Liver (tissue), 9 donors: ENCODE results near the gene WNK1. TPM values are rescaled to one million over a fixed set of nuclear protein-coding genes. Genes with fewer than 3 reads are reported as not detected.

Experiments
- DNase-seq: peaks from one replicate; pipeline ENCODE4 v3.0.0-alpha.2; 2017; ENCODE audit warnings: low spot score
- H3K27ac ChIP-seq, 2 donors: one replicate each; pipeline ENCODE4 v1.7.0; 2013; ENCODE audit warnings: inconsistent platforms in 2 of 2, low read length in 2 of 2, control low read depth in 1 of 2, low read depth in 1 of 2, mild to moderate bottlenecking in 1 of 2
- H3K27me3 ChIP-seq, 4 donors: one replicate each; pipeline versions ENCODE4 v1.6.1 to v1.7.0; 2013; ENCODE audit warnings: low read length in 3 of 4, inconsistent platforms in 1 of 4, mild to moderate bottlenecking in 1 of 4, moderate library complexity in 1 of 4; ENCODE audit not compliant: control insufficient read depth in 4 of 4, insufficient read depth in 4 of 4
- H3K36me3 ChIP-seq, 4 donors: one replicate each; pipeline versions ENCODE4 v1.6.1 to v1.7.0; 2013; ENCODE audit warnings: low read length in 3 of 4, mild to moderate bottlenecking in 3 of 4, low read depth in 1 of 4, moderate library complexity in 1 of 4; ENCODE audit not compliant: control insufficient read depth in 4 of 4, insufficient read depth in 3 of 4
- H3K4me1 ChIP-seq, 4 donors: one replicate each; pipeline versions ENCODE4 v1.6.1 to v1.7.0; 2013; ENCODE audit warnings: low read length in 3 of 4, mild to moderate bottlenecking in 3 of 4, moderate library complexity in 1 of 4; ENCODE audit not compliant: control insufficient read depth in 4 of 4, insufficient read depth in 4 of 4
- H3K4me3 ChIP-seq, 3 donors: one replicate each; pipeline versions ENCODE4 v1.6.1 to v1.7.0; 2013; ENCODE audit warnings: low read length in 3 of 3, control low read depth in 1 of 3, low read depth in 1 of 3, mild to moderate bottlenecking in 1 of 3
- H3K9ac ChIP-seq, 2 donors: one replicate each; pipeline ENCODE4 v1.7.0; 2013; ENCODE audit warnings: low read length in 2 of 2, mild to moderate bottlenecking in 2 of 2, moderate library complexity in 2 of 2, control low read depth in 1 of 2, low read depth in 1 of 2
- H3K9me3 ChIP-seq, 4 donors: one replicate each; pipeline versions ENCODE4 v1.6.1 to v1.7.0; 2013; ENCODE audit warnings: low read length in 3 of 4; ENCODE audit not compliant: control insufficient read depth in 4 of 4
- ATF3 ChIP-seq: IDR thresholded peaks from 2 replicates; pipeline ENCODE4 v1.6.1; 2016; ENCODE audit warnings: antibody characterized with exemption
- CTCF ChIP-seq: fragments of 150-350 bp; IDR thresholded peaks from 2 replicates; pipeline ENCODE4 v1.5.1; 2017; ENCODE audit warnings: improper control_type of control experiment, low read depth, low read length; ENCODE audit not compliant: missing input control
- EGR1 ChIP-seq, 2 donors: IDR thresholded peaks; 2 replicates each; pipeline ENCODE4 v1.6.1; 2016 to 2018; ENCODE audit warnings: antibody characterized with exemption in 2 of 2, low read depth in 2 of 2
- FOXA1 ChIP-seq: IDR thresholded peaks from 2 replicates; pipeline ENCODE4 v1.6.1; 2016; ENCODE audit warnings: antibody characterized with exemption
- FOXA2 ChIP-seq: IDR thresholded peaks from 2 replicates; pipeline ENCODE4 v1.6.1; 2016; ENCODE audit warnings: antibody characterized with exemption
- GABPA ChIP-seq, 2 donors: IDR thresholded peaks in 1 of 2; conservative IDR thresholded peaks in 1 of 2; 2 replicates each; pipeline ENCODE4 v1.6.1; 2016; ENCODE audit warnings: antibody characterized with exemption in 2 of 2, mild to moderate bottlenecking in 1 of 2, moderate library complexity in 1 of 2
- HNF4A ChIP-seq, 2 donors: conservative IDR thresholded peaks; 2 replicates each; pipeline ENCODE4 v1.6.1; 2016; ENCODE audit warnings: antibody characterized with exemption in 2 of 2, mild to moderate bottlenecking in 2 of 2
- HNF4G ChIP-seq: IDR thresholded peaks from 2 replicates; pipeline ENCODE4 v1.6.1; 2016; ENCODE audit warnings: antibody characterized with exemption
- JUND ChIP-seq, 2 donors: IDR thresholded peaks; 2 replicates each; pipeline ENCODE4 v1.6.1; 2016; ENCODE audit warnings: antibody characterized with exemption in 2 of 2
- MAX ChIP-seq: IDR thresholded peaks from 2 replicates; pipeline ENCODE4 v1.6.1; 2016; ENCODE audit warnings: antibody characterized with exemption
- NR2F2 ChIP-seq: IDR thresholded peaks from 2 replicates; pipeline ENCODE4 v1.6.1; 2016; ENCODE audit warnings: antibody characterized with exemption
- RAD21 ChIP-seq, 2 donors: IDR thresholded peaks; 2 replicates each; pipeline ENCODE4 v1.6.1; 2016; ENCODE audit warnings: antibody characterized with exemption in 2 of 2, mild to moderate bottlenecking in 2 of 2
- REST ChIP-seq: IDR thresholded peaks from 2 replicates; pipeline ENCODE4 v1.6.1; 2016; ENCODE audit warnings: antibody characterized with exemption, mild to moderate bottlenecking
- RXRA ChIP-seq, 2 donors: IDR thresholded peaks; 2 replicates each; pipeline ENCODE4 v1.6.1; 2017 to 2018; ENCODE audit warnings: antibody characterized with exemption in 2 of 2, mild to moderate bottlenecking in 1 of 2
- SP1 ChIP-seq: IDR thresholded peaks from 2 replicates; pipeline ENCODE4 v1.6.1; 2018; ENCODE audit warnings: antibody characterized with exemption, mild to moderate bottlenecking
- TAF1 ChIP-seq: conservative IDR thresholded peaks from 2 replicates; pipeline ENCODE4 v1.6.1; 2016; ENCODE audit warnings: antibody characterized with exemption, mild to moderate bottlenecking
- YY1 ChIP-seq: IDR thresholded peaks from 2 replicates; pipeline ENCODE4 v1.6.1; 2016; ENCODE audit warnings: antibody characterized with exemption, mild to moderate bottlenecking
- ZBTB33 ChIP-seq: IDR thresholded peaks from 2 replicates; pipeline ENCODE4 v1.6.1; 2016; ENCODE audit warnings: antibody characterized with exemption
- WGBS: extraction: QIAGEN DNeasy Blood & Tissue Kit; methylation state at CpG from one replicate; pipeline ENCODE4 v1.1.7; 2013; 5-methylcytosine and 5-hydroxymethylcytosine counted together
- polyA plus RNA-seq, 2 donors: library from polyadenylated mRNA; stranded (reverse) in 1 of 2; unstranded in 1 of 2; fragments of 200-250 nt in 1 of 2; fragments of >200 nt in 1 of 2; fragmentation: Nextera tagmentation in 1 of 2; extraction: Ambion mirVana in 1 of 2; gene quantifications; one replicate each; pipeline versions ENCODE4 v1.2.1 to v1.2.3, GENCODE V29; 2013 to 2015
- total RNA-seq, 2 donors: library from RNA; depleted of rRNA; stranded (reverse); fragments of >200 nt; gene quantifications; one replicate each; pipeline ENCODE4 v1.2.3, GENCODE V29; 2014
- donor health status: healthy.
- donor health status: healthy.
- donor health status: healthy.
- donor health status: healthy.
- donor health status: healthy.

Gene WNK1
- total and polyA plus RNA-seq, 4 donors = 22.4 to 299 (median 53.8) TPM

GRCh38 chr12:949453-950191 is 197.2 kb downstream of the WNK1 start, which contains the start of gene RAD52:
Gene RAD52 (minus strand): TSS chr12:949694. CDS start chr12:933058, 16,636 bp downstream.
- peak; percentile 99 for DNase-seq
- Histone ChIP-seq H3K27ac (peak within 1 kb of the TSS; percentile 77 to 78), H3K9me3 (no peaks in the 10 kb centered on the region), H3K9ac (peak within 1 kb of the TSS; percentile 50 to 68), H3K4me3 (peak within 1 kb of the TSS; percentile 73 to 91 (median 79)), H3K4me1 (peaks cover 3 to 17% (median 8%) of the 10 kb centered on the region in 4 donors), H3K27me3 (no peaks in the 10 kb centered on the region), H3K36me3 (no peaks in the 10 kb centered on the region)
- 2% methylated on average over 58 of the region's 58 CpGs for WGBS
- TF ChIP-seq ATF3 (peak; percentile 73), FOXA1 (peak; percentile 78), HNF4A (conservative IDR thresholded peaks at IDR 0.05) (peak; percentile 66 to 68), FOXA2 (no peak), GABPA (IDR thresholded peaks at IDR 0.05 in 1 of 2, conservative IDR thresholded peaks at IDR 0.05 in 1 of 2) (peak in 1 of 2 donors; percentile 86), NR2F2 (no peak), REST (peak; percentile 84), RXRA (IDR thresholded peaks at IDR 0.05) (peak; percentile 64 to 73), RAD21 (IDR thresholded peaks at IDR 0.05) (peak; percentile 93 to 94), SP1 (peak; percentile 87), MAX (peak; percentile 95), TAF1 (peak; percentile 96), JUND (IDR thresholded peaks at IDR 0.05) (peak in 1 of 2 donors; percentile 75), ZBTB33 (peak; percentile 97), CTCF (peak; percentile 93), EGR1 (IDR thresholded peaks at IDR 0.05; ENCODE audit: low read depth in 2 of 2) (peak; percentile 56 to 80), HNF4G (no peak), YY1 (peak; percentile 96)
